GM12878 (cell line): ENCODE data around the gene CTRB2. TPM values are rescaled to one million over a fixed set of nuclear protein-coding genes. Genes with fewer than 3 reads are reported as not detected.

ENCODE experiments used
- ATAC-seq: fragments of 200-7000 bp; cut with Tn5 transposase; 3 replicates; pipeline ENCODE4 v1.9.1; 2020; ENCODE audit warnings: mild to moderate bottlenecking, moderate library complexity
- BruUV-seq: library from RNA; stranded (reverse); fragments of 400-500 nt; replicated peaks from 2 replicates; lab custom pipeline; 2021; lab: Mats Ljungman, UMichigan
- CTCF ChIA-PET: fragments of 300-600 bp; sonication (Branson Sonifier 250); formaldehyde crosslinking; extraction: SDS; loops from one replicate; lab custom pipeline; 2021; ENCODE audit warnings: inconsistent platforms; lab: Yijun Ruan, JAX
- POLR2A ChIA-PET: fragments of 350-600 bp; formaldehyde crosslinking; extraction: SDS; loops from one replicate; lab custom pipeline; 2021; ENCODE audit warnings: inconsistent platforms; lab: Charles Lee
- RAD21 ChIA-PET: fragments of 300-600 bp; sonication (Branson Sonifier 250); formaldehyde crosslinking; loops from one replicate; lab custom pipeline; 2023; ENCODE audit warnings: antibody characterized with exemption; ENCODE audit not compliant: unreplicated experiment; lab: Charles Lee
- SMC1A ChIA-PET: fragments of 300-600 bp; sonication (Branson Sonifier 250); formaldehyde crosslinking; loops from one replicate; lab custom pipeline; 2023; ENCODE audit not compliant: unreplicated experiment, uncharacterized antibody; lab: Charles Lee
- DNase-seq: peaks from one replicate; pipeline ENCODE4 v3.0.0-alpha.2; 2011; ENCODE audit warnings: low read depth, low spot score
- FAIRE-seq: peaks from 3 replicates; lab custom pipeline; 2011; peaks lifted over from hg19 to GRCh38; lab: Jason Lieb, UNC
- H2AFZ ChIP-seq: 2 replicates; pipeline ENCODE4 v1.6.0; 2011; ENCODE audit warnings: low read depth, low read length, control low read depth; ENCODE audit not compliant: control insufficient read depth
- H3K27ac ChIP-seq: 2 replicates; pipeline ENCODE4 v1.5.1; 2011; ENCODE audit warnings: control low read depth; ENCODE audit not compliant: control insufficient read depth, insufficient read depth
- H3K27me3 ChIP-seq, 2 experiments: replicated peaks in 1 of 2; 2 replicates each; pipeline versions ENCODE4 v1.6.0 to v1.6.1; 2011; ENCODE audit warnings: low read length in 1 of 2; ENCODE audit not compliant: control insufficient read depth in 2 of 2, insufficient read depth in 2 of 2
- H3K36me3 ChIP-seq, 2 experiments: 2 replicates each; pipeline ENCODE4 v1.5.1; 2011; ENCODE audit warnings: low read length in 1 of 2; ENCODE audit not compliant: control insufficient read depth in 2 of 2, insufficient read depth in 2 of 2
- H3K4me1 ChIP-seq: 2 replicates; pipeline ENCODE4 v1.6.1; 2011; ENCODE audit warnings: mild to moderate bottlenecking, low read length, moderate library complexity, mixed read lengths; ENCODE audit not compliant: control insufficient read depth, insufficient read depth
- H3K4me2 ChIP-seq: 2 replicates; pipeline ENCODE4 v1.6.0; 2011; ENCODE audit warnings: control low read depth; ENCODE audit not compliant: control insufficient read depth, insufficient read depth
- H3K4me3 ChIP-seq: fragments of 200-600 bp; sonication (generic); 2 replicates; pipeline ENCODE4 v1.5.1; 2016
- H3K79me2 ChIP-seq: 2 replicates; pipeline ENCODE4 v1.6.0; 2011; ENCODE audit warnings: low read length; ENCODE audit not compliant: control insufficient read depth, insufficient read depth
- H3K9ac ChIP-seq: 2 replicates; pipeline ENCODE4 v1.8.0; 2011; ENCODE audit warnings: low read length, control low read depth, mixed read lengths; ENCODE audit not compliant: control insufficient read depth, insufficient read depth
- H3K9me3 ChIP-seq: replicated peaks from 3 replicates; pipeline ENCODE4 v1.5.1; 2011; ENCODE audit warnings: mild to moderate bottlenecking, low read length; ENCODE audit not compliant: control insufficient read depth, insufficient read depth
- H4K20me1 ChIP-seq: 2 replicates; pipeline ENCODE4 v1.6.0; 2011; ENCODE audit not compliant: control insufficient read depth, insufficient read depth
- ATF7 ChIP-seq: fragments of 450-650 bp; IDR thresholded peaks from 2 replicates; pipeline ENCODE4 v1.6.1; 2016; ENCODE audit warnings: low read depth, mild to moderate bottlenecking
- EP300 ChIP-seq, 2 experiments: fragments of 150-350 bp in 1 of 2; IDR thresholded peaks; 2 replicates each; pipeline ENCODE4 v1.6.1; 2011 to 2012; ENCODE audit warnings: low read depth in 2 of 2, low read length in 2 of 2, borderline replicate concordance in 1 of 2, improper control_type of control experiment in 1 of 2, inconsistent platforms in 1 of 2; ENCODE audit not compliant: control insufficient read depth in 1 of 2
- IRF3 ChIP-seq: fragments of 450-650 bp; IDR thresholded peaks from 2 replicates; pipeline ENCODE4 v1.6.1; 2014; ENCODE audit warnings: mild to moderate bottlenecking
- IRF4 ChIP-seq: IDR thresholded peaks from 2 replicates; pipeline ENCODE4 v1.6.1; 2011; ENCODE audit warnings: low read depth, low read length
- NKRF ChIP-seq: fragments of 450-650 bp; conservative IDR thresholded peaks from 2 replicates; pipeline ENCODE4 v1.6.1; 2017; ENCODE audit warnings: mild to moderate bottlenecking, moderate library complexity
- NR2C2 ChIP-seq: IDR thresholded peaks from 2 replicates; pipeline ENCODE4 v1.6.1; 2011; ENCODE audit warnings: borderline replicate concordance, low read depth; ENCODE audit not compliant: control insufficient read depth, insufficient read length
- PAX5 ChIP-seq: IDR thresholded peaks from 2 replicates; pipeline ENCODE4 v1.6.1; 2011; ENCODE audit warnings: low read depth, low read length, borderline replicate concordance
- PML ChIP-seq: IDR thresholded peaks from 2 replicates; pipeline ENCODE4 v1.6.1; 2012; ENCODE audit warnings: low read length, inconsistent platforms
- SREBF1 ChIP-seq: IDR thresholded peaks from 2 replicates; pipeline ENCODE4 v1.6.1; 2012; ENCODE audit warnings: mild to moderate bottlenecking, low read length
- TAF1 ChIP-seq: IDR thresholded peaks from 2 replicates; pipeline ENCODE4 v1.6.1; 2011; ENCODE audit warnings: mild to moderate bottlenecking, low read depth, low read length, borderline replicate concordance
- USF1 ChIP-seq: IDR thresholded peaks from 2 replicates; pipeline ENCODE4 v1.6.1; 2011; ENCODE audit warnings: borderline replicate concordance, low read depth, mild to moderate bottlenecking, moderate library complexity, mixed read lengths, low read length; ENCODE audit not compliant: insufficient read depth; ENCODE audit errors: extremely low read length
- ZNF217 ChIP-seq: fragments of 450-650 bp; IDR thresholded peaks from 2 replicates; pipeline ENCODE4 v1.6.1; 2017; ENCODE audit warnings: antibody characterized with exemption, mild to moderate bottlenecking
- ZNF24 ChIP-seq: fragments of 450-650 bp; IDR thresholded peaks from 2 replicates; pipeline ENCODE4 v1.6.1; 2017; ENCODE audit warnings: antibody characterized with exemption, mild to moderate bottlenecking
- ZNF384 ChIP-seq: IDR thresholded peaks from 2 replicates; pipeline ENCODE4 v1.6.1; 2012; ENCODE audit warnings: low read depth, mild to moderate bottlenecking, low read length, improper control_type of control experiment, borderline replicate concordance
- WGBS: methylation state at CpG from one replicate; pipeline ENCODE4 v1.1.6; 2016; ENCODE audit warnings: low lambda C conversion rate; ENCODE audit not compliant: insufficient replicate concordance, insufficient coverage; ENCODE audit errors: missing lambda C conversion rate; 5-methylcytosine and 5-hydroxymethylcytosine counted together
- in situ Hi-C: fragments of 300-500 bp; cut with MboI; formaldehyde crosslinking; loops from 9 replicates; pipeline ENCODE4 v1.14.3; 2018; ENCODE audit warnings: mixed read lengths
- intact Hi-C: fragments of 100-400 bp; cut with micrococcal nuclease; formaldehyde crosslinking; loops from one replicate; pipeline ENCODE4 v1.14.2; 2022; ENCODE audit not compliant: unreplicated experiment
- polyA plus RNA-seq, 11 experiments: library from polyadenylated mRNA; depleted of rRNA in 4 of 11; unstranded in 6 of 11; stranded (reverse) in 5 of 11; fragments of >200 nt; fragmentation: Nextera tagmentation in 4 of 11; fragmentation: Illumina TruSeq in 1 of 11; extraction: Ambion mirVana in 4 of 11; extraction: Trizol in 1 of 11; gene quantifications; 1 replicate in 1 of 11; 2 replicates in 10 of 11; pipeline versions ENCODE4 v1.2.1 to v1.2.3, GENCODE V29; 2011 to 2016; ENCODE audit warnings: inconsistent platforms in 2 of 11, missing spikeins in 2 of 11, low read depth in 1 of 11
- total RNA-seq, 4 experiments: library from RNA; depleted of rRNA in 3 of 4; stranded (reverse); fragments of >200 nt in 3 of 4; fragmentation: Illumina TruSeq in 1 of 4; extraction: Trizol in 1 of 4; gene quantifications; 2 replicates each; pipeline versions ENCODE4 v1.2.1 to v1.2.3, GENCODE V29; 2013 to 2021
- TF ChIP-seq, protein P1 (sequence below), 3 experiments: IDR thresholded peaks in 2 of 3; conservative IDR thresholded peaks in 1 of 3; 2 replicates each; pipeline ENCODE4 v1.5.1; 2011; ENCODE audit warnings: low read depth in 3 of 3, low read length in 3 of 3, mild to moderate bottlenecking in 3 of 3, control low read depth in 2 of 3, moderate library complexity in 2 of 3, inconsistent platforms in 1 of 3, mixed read lengths in 1 of 3; ENCODE audit not compliant: control insufficient read depth in 2 of 3, insufficient read depth in 1 of 3; ENCODE audit errors: extremely low read depth in 1 of 3
- TF ChIP-seq, protein P2 (sequence below): fragments of 450-650 bp; IDR thresholded peaks from 2 replicates; pipeline ENCODE4 v1.6.1; 2017; ENCODE audit warnings: mild to moderate bottlenecking

The CTRB2 gene
- total and polyA plus RNA-seq, 10 of the 15 experiments (the other 5 are each of a cell fraction or from before 2014, with no cell fraction given) = 9.4 TPM; not detected in 9

GRCh38 chr16:75193730-75194444 lies 13.1 kb downstream of the CTRB2 start:
- no peaks in the 10 kb centered on the region for H3K9me3 ChIP-seq
- BruUV-seq = no TSS peak
- H3K4me1 ChIP-seq = no peaks in the 10 kb centered on the region
- CTCF ChIA-PET = no interaction called here
- H3K36me3 ChIP-seq = no peaks in the 10 kb centered on the region
- no peak overlapping the region for H2AFZ ChIP-seq
- no peak overlapping the region for H3K4me3 ChIP-seq
- intact Hi-C loops (no loop called here), in situ Hi-C loops (no loop called here)
- FAIRE-seq (no peak), ATAC-seq (no peak), DNase-seq (no peak)
- H3K27me3 ChIP-seq = peaks cover 1 to 4% of the 10 kb centered on the region in 2 experiments
- RAD21 ChIA-PET = no interaction called here
- no peak overlapping the region for H3K27ac ChIP-seq
- no peak overlapping the region for H3K9ac ChIP-seq
- no peaks in the 10 kb centered on the region for H4K20me1 ChIP-seq
- POLR2A ChIA-PET = no interaction called here
- SMC1A ChIA-PET = interaction anchor here (1.0 kb wide), 1 partner anchor 18 kb away, joined by 3 read pairs; no protein-coding TSS in a partner anchor
- H3K4me2 ChIP-seq = no peak overlapping the region
- H3K79me2 ChIP-seq = no peaks in the 10 kb centered on the region
- 64% methylated on average over 10 of the region's 10 CpGs for WGBS
- TF ChIP-seq ATF7 (no peak), EP300 (IDR thresholded peaks at IDR 0.05; ENCODE audit: borderline replicate concordance in 1 of 2, control insufficient read depth in 1 of 2, low read depth in 2 of 2, low read length in 2 of 2) (no peak), TAF1 (no peak), IRF4 (no peak), IRF3 (no peak), NKRF (no peak), PML (no peak), ZNF24 (no peak), PAX5 (no peak), NR2C2 (no peak), SREBF1 (no peak), ZNF384 (no peak), ZNF217 (no peak), USF1 (no peak)
- TF ChIP-seq, protein P1, sequence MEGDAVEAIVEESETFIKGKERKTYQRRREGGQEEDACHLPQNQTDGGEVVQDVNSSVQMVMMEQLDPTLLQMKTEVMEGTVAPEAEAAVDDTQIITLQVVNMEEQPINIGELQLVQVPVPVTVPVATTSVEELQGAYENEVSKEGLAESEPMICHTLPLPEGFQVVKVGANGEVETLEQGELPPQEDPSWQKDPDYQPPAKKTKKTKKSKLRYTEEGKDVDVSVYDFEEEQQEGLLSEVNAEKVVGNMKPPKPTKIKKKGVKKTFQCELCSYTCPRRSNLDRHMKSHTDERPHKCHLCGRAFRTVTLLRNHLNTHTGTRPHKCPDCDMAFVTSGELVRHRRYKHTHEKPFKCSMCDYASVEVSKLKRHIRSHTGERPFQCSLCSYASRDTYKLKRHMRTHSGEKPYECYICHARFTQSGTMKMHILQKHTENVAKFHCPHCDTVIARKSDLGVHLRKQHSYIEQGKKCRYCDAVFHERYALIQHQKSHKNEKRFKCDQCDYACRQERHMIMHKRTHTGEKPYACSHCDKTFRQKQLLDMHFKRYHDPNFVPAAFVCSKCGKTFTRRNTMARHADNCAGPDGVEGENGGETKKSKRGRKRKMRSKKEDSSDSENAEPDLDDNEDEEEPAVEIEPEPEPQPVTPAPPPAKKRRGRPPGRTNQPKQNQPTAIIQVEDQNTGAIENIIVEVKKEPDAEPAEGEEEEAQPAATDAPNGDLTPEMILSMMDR (IDR thresholded peaks at IDR 0.05 in 2 of 3, conservative IDR thresholded peaks at IDR 0.05 in 1 of 3; ENCODE audit: control insufficient read depth in 2 of 3, extremely low read depth in 1 of 3, insufficient read depth in 1 of 3, low read depth in 3 of 3, low read length in 3 of 3) = no peak
- TF ChIP-seq, protein P2, sequence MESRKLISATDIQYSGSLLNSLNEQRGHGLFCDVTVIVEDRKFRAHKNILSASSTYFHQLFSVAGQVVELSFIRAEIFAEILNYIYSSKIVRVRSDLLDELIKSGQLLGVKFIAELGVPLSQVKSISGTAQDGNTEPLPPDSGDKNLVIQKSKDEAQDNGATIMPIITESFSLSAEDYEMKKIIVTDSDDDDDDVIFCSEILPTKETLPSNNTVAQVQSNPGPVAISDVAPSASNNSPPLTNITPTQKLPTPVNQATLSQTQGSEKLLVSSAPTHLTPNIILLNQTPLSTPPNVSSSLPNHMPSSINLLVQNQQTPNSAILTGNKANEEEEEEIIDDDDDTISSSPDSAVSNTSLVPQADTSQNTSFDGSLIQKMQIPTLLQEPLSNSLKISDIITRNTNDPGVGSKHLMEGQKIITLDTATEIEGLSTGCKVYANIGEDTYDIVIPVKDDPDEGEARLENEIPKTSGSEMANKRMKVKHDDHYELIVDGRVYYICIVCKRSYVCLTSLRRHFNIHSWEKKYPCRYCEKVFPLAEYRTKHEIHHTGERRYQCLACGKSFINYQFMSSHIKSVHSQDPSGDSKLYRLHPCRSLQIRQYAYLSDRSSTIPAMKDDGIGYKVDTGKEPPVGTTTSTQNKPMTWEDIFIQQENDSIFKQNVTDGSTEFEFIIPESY = no peak
